DND-41 (cell line): Measurements from ENCODE around the gene EFNA3.

Experiments
- EZH2 ChIP-seq: IDR thresholded peaks from 3 replicates; pipeline ENCODE4 v1.6.1; 2012; ENCODE audit warnings: borderline replicate concordance, low read depth, mild to moderate bottlenecking, moderate library complexity, low read length, inconsistent platforms; ENCODE audit not compliant: severe bottlenecking
- TF ChIP-seq, protein P1 (sequence below): IDR thresholded peaks from 2 replicates; pipeline ENCODE4 v1.5.1; 2012; ENCODE audit warnings: borderline replicate concordance, low read length, moderate library complexity, mild to moderate bottlenecking; ENCODE audit not compliant: poor library complexity, severe bottlenecking; ENCODE audit errors: extremely low read depth

DNA sequence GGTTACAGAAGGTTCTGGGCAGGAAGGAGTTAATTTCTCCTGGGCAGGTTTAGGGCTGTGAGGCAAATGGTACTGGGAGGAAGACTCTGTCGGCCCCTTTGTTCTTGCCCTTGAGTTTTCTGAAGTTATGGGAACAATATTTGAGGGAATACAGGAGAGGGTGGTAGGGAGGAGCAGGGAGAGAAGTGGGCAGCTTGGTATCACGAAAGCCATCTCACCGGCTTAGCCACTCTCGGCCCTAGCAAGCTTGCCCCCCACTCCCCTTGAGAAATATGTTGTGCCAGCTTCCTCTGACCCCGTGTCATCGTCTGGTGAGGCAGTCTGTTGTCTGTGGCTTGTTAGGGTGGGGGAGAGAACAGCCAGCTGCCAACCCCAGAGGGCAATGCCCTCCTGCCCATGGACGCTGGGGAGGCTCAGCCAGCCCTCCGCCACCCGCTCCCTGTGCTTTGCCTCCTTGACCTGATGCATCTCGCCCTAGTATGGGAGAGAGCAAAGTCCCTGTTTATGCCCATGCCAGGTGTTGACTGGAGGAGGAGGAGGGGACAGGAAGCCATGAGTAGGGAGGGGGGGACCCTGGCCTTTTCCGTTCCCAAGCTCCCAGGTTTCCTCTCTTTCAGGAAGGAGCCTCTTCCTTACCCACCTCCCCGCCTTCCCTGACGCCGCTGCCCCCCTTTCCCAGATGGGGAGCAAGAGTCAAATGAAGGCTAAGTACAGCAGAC, 50.3 kb downstream of the EFNA3 start:
- TF ChIP-seq, protein P1, sequence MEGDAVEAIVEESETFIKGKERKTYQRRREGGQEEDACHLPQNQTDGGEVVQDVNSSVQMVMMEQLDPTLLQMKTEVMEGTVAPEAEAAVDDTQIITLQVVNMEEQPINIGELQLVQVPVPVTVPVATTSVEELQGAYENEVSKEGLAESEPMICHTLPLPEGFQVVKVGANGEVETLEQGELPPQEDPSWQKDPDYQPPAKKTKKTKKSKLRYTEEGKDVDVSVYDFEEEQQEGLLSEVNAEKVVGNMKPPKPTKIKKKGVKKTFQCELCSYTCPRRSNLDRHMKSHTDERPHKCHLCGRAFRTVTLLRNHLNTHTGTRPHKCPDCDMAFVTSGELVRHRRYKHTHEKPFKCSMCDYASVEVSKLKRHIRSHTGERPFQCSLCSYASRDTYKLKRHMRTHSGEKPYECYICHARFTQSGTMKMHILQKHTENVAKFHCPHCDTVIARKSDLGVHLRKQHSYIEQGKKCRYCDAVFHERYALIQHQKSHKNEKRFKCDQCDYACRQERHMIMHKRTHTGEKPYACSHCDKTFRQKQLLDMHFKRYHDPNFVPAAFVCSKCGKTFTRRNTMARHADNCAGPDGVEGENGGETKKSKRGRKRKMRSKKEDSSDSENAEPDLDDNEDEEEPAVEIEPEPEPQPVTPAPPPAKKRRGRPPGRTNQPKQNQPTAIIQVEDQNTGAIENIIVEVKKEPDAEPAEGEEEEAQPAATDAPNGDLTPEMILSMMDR, result no peak
- TF ChIP-seq EZH2, result no peak
